ENCODE results near the gene NTRK1.
A peak's percentile ranks its signal among the peaks of the same experiment; 100 is the strongest.
"Not testable (repeated sequence)": the region's sequence is repeated elsewhere in the genome, so short reads cannot be mapped to it uniquely, and the experiment has no call there.

NTRK1 gene

DNA sequence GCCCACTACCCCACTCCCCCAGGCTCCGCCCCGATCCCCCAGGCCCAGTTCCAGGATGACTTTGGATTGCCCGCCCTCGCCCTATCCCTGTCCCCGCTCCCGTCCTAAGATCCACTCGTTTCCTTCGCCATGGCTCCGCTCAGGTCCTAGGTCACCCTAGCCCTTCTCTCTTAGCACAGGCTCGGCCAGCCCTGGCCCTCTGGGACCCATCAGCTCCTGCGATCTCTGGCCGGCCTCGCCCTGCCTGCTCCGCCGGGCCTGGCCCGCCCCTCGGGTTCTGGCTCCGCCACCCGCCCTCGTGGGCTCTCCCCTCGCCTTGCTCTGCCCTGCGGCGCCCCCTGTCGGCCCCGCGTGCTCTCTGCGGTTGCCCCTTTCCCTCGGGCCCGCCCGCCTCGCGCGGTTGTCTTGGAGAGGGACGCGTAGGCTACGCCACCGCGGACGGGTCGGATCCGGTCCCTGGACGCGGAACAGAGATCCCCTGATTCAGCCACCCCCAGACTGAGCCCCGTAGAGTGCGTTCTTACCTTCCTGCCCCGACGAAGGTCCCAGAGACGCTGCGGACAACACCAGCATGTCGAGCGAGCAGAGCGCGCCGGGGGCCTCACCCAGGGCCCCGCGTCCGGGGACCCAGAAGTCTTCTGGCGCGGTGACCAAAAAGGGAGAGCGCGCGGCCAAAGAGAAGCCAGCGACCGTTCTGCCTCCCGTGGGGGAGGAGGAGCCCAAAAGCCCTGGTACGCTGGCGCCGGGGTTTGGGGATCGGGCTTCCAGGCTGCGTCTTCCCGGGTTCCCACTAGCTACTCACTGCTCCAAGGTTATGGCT lies 59.8 kb downstream of the NTRK1 start, which contains the start of gene LRRC71:
TSS of gene LRRC71 (plus strand) at position 400 of the 820 bp plus-strand sequence. CDS start at position 572, 172 bp downstream.
- peak; percentile 81 for DNase-seq

DNA sequence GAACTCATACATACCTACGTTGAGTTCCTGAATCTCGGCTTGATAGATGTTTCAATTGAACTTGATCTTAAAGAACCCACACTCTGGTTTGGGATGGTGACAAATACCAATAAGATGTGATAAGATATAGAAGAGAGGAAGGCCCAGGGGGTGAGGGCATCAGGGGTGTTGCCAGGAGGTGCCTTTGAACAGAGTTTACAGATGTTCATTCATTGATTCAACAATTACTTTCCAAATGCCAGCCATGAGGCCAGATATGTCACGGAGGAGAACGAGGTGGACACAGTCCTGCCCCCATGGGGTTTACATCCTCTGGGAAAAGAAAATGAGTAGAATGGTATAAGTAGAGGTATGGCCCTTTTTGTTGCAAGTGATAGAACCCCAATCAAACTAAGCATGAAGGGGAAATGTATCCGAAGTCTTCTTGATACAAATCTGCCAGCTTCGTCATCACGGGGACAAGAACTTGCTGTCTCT lies 60.4 kb downstream of the NTRK1 start:
- DNase-seq = no peak

DNA sequence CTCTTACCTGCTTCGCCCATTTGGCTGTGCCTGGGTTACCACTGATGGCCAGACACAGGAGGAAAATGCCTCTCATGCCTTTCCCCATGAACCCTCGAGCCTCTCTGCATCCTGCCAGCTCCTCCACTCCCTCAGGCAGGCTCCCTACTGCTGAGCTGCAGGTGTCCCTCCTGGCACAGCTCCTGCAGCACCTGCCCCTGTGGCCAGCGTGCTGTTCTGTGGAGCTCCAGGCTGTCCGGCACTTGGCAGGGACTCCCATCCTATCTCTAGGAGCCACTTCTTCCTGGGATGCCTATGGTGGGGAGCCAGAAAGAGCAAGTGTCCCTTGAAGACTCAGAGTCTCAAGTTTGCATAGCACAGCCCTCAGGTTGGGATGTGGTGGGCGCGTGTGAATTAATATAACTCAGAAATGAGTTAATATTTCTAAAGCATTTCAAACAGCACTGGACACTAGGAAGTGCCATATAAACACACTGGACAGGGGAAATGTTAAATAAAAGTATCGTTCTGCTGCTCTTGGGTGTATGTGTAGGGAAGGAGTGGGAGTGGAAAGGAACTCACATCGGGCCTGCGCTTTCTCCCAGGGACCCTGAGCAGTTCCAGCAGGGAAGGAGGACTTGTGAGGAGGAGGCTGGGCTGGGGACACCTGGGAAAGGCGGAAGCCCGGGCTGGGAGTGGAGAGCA lies 62.5 kb downstream of the NTRK1 start:
- no peak for DNase-seq

DNA sequence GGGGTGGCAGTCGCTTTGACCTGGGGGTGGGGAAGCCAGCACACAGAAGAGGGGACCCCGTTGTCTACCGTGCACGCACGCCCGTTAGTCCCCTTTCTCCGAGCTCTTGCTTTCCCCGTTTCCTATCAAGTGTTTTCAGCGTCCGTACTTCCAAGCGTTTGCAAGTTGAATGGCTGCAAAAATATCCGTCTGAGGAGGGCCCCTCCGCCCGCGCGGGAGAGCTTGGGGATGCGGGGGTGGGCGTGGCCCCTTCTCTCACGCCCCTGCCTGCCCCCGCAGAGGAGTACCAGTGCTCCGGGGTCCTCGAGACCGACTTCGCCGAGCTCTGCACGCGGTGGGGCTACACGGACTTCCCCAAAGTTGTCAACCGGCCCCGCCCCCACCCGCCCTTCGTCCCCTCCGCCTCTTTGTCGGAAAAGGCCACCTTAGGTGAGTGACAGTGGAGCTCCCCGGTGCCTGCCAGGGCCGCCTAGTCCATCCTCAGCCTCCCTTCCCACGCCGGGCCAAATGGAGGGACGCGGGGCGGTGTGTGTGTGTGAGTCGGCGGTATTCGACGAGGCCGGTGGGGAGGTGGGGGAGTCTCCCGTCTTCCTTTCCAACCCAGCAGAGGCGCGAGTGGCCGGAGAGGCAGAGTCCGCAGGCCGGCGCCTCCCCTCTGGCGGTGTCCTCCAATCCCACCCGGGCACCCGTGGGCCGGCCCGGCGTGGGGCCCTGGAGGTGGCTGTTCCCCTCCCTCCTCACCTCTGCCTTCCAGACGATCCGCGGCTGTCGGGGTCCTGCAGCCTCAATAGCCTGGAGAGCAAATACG lies 63.2 kb downstream of the NTRK1 start:
- DNase-seq = no peak

DNA sequence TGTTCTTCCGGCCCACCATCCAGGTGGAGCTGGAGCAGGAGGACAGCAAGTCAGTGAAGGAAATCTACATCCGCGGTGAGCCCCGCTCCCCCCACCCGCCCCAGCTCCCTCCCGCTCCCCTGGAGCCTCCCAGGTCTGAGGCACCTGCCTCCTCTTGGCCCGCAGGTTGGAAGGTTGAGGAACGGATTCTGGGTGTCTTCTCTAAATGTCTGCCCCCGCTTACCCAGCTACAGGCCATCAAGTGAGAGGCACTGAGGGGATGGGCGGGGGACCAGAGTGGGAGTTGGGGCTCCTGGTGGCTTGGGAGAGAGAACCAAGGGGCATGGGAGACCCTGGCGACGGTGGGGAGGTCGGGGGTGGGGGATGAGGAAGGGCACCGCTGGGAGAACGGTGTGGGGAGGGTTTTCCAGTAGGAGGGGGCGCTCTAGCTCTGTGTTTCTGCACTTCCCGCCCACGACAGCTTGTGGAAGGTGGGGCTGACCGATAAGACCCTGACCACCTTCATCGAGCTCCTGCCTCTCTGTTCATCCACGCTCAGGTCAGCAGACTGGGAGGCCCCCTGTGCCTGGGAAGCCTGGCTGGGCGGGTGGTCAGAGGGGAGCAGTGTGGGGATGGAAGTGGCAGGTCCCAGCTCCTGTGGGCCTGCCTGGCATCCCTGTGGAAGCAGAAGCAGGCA lies 64.0 kb downstream of the NTRK1 start:
- DNase-seq = no peak

DNA sequence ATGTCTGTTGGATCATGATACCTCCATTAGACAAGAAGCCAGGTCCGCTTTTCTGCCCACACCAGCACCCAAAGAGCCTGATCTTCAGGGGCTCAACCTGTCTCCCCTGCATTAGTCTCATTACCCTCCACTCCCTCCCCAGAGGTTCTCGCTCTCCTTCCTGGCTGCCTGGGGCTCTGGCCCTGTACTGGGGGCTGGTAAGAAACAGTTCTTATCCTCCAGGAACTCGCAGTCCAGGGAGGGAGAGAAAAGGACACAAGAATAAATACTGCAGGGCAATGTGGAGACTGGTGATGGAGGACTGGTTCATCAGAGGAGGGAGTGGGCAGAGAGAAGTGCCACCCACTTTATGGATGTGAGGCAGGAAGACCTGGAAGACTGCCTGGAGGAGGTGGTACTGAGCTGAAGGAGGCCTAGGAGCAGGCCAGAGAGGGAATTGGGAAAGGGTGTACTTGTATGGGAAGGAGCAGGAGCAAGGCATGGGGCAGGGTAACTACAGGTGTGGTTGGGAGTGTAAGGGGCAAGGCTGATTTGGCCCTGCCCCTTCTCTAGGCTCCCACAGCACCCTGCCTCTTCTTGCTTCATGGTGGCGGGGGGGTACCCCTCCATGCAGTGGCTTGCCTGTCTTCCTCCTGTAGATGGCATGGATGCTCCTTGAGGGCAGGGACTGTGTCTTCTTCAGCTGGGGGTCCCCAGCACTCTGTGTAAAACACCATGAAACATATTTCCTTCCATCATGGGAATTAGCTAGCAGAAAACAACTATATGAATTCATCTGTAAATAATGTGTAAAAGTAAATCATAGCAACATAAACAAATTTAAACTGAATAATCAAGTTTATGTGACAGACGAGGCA lies 64.7 kb downstream of the NTRK1 start:
- no peak for DNase-seq

DNA sequence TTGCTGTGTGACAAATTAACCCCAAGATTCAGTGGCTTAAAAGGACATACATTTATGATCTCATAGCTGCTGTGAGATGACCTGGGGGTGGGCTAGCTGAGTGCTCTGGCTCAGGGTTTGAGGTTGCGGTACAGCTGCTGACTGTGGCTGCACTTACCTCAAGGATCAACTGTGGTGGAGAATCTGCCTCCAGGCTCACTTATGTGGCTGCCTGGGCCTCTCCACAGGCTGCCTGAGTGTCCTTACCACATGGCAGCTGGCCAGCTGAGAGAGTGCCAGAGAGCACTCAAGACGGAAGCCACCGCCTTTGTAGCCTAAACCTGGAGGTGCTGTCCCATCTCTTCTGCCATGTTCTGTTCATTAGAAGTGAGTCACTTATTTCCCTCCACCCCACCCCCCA lies 65.5 kb downstream of the NTRK1 start:
- peak; percentile 86 for DNase-seq

DNA sequence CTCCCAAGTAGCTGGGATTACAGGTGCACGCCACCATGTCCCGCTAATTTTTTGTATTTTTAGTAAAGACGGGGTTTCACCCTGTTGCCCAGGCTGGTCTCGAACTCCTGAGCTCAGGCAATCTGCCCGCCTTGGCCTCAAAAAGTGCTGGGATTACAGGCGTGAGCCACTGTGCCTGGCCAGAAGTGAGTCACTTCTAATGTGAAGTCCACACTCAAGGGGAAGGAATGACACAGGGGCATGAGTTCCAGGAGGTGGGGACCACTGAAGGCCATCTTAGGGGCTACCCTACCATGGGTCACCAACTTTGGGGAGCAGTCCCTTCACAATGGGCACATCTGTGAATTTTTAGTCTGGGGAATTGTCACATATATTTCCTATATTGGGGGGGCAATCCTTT lies 66.0 kb downstream of the NTRK1 start:
- DNase-seq = not testable (repeated sequence)

DNA sequence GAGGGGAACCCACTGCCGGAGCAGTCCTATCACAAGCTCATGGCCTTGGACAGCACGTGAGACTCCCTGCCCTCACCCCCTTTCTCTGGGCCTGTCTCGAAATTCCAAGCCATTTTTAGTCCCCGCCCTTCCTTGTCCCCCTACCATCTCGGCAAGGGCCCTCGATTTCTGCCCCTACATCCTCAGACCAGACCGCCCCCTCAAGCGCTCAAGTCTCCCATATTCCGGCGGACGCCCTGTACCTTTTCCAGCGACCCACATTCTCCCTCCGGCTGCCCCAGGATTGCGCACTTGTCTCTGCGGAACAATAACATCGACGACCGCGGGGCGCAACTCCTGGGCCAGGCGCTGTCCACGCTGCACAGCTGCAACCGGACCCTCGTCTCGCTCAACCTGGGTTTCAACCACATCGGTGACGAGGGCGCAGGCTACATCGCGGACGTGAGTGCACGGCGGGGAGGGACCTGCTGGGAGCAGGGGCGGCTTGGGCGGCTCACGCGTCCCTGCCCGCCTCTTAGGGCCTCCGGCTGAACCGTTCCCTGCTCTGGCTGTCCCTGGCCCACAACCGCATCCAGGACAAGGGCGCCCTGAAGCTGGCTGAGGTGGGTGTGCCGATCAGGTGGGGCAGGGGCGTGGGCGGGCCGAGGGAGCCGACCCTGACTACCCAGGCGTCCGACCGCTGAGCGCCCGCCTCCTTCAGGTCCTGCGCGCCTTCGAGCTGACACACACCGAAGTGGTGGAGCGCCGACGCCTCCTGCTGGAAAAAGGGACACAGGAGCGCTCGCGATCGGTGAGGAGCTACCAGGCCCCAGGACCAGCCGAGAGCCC lies 66.8 kb downstream of the NTRK1 start:
- DNase-seq = peak; percentile 70

DNA sequence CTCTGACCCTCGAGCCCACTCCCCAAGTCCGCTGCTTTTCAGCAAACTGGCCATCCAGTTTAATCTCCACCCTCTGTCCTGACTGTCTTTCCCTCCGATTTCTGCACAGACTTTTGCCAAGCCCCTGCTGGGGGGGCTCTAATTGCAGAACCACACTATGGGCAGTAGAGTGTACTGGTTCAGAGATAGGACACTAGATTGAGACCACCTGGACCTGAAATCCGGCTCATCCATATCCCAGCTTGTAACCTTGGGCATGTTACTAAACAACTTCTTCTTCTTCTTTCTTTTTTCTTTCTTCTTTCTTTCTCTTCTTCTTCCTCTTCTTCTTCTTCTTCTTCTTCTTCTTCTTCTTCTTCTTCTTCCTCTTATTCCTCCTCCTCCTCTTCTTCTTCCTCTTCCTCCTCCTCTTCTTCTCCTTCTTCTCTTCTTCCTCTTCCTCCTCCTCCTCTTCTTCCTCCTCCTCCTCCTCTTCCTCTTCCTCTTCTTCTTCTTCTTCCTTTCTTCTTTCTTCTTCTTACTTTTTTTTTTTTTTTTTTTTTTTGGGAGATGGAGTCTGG lies 67.5 kb downstream of the NTRK1 start:
- no peak for DNase-seq

DNA sequence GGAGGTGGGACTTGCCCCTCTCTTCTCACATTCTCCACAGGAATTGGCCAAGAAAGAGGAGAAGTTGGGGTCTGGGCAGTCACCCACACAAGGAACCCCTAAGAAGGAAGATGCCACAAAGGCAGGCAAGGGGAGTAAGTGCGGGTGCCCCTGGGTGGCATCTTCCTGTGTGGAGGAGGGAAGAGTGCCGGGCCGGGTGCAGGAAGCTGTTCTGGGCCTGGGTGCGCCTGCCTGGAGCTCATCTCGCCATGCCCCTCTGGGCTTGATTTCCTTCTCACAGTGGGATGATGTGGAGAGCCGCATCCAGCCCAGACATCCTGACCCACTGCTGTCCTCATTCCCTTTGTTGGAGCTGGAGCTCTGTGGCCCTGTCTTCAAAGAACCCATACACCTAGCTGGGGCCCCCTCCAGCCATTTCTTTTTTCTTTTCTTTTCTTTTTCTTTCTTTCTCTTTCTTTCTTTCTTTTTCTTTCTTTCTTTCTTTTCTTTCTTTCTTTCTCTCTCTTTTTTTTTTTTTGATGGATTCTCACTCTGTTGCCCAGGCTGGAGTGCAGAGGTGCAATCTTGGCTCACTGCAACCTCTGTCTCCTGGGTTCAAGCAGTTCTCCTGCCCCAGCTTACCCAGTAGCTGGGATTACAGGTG lies 69.1 kb downstream of the NTRK1 start:
- DNase-seq = no peak

DNA sequence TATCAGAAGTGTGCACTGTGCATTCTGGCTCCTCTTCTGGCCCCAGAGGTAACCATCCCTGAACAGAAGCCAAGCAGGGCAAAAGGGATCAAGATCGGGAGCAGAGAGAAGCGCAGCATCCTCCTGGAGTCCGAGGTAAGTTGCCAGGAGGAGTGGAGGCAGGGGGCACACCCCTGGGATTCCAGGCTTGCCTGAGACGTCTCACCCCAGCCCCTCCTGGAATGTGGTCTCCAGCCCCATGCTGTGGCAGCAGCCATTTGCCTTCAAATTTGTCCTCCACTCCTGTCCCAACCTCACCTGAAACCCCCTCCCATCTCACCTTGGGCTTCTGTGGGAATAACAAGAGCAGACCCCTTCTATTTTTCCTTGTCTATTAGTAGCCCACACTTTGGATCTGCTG lies 69.8 kb downstream of the NTRK1 start:
- DNase-seq = no peak
